Transverse colon (tissue), 3 donors: ENCODE measurements around the gene MC1R.

Experiments
- CTCF ChIP-seq, 5 experiments: fragments of 200-600 bp in 3 of 5; fragments of 450-650 bp in 2 of 5; sonication (generic) in 3 of 5; IDR thresholded peaks; 1 replicate in 2 of 5; 2 replicates in 3 of 5; pipeline ENCODE4 v1.5.1; 2016 to 2017; ENCODE audit warnings: antibody characterized with exemption in 5 of 5, inconsistent platforms in 3 of 5, mild to moderate bottlenecking in 2 of 5, moderate library complexity in 1 of 5
- POLR2A ChIP-seq: fragments of 450-650 bp; IDR thresholded peaks from one replicate; pipeline ENCODE4 v1.6.1; 2016; ENCODE audit warnings: antibody characterized with exemption, mild to moderate bottlenecking, moderate library complexity

DNA sequence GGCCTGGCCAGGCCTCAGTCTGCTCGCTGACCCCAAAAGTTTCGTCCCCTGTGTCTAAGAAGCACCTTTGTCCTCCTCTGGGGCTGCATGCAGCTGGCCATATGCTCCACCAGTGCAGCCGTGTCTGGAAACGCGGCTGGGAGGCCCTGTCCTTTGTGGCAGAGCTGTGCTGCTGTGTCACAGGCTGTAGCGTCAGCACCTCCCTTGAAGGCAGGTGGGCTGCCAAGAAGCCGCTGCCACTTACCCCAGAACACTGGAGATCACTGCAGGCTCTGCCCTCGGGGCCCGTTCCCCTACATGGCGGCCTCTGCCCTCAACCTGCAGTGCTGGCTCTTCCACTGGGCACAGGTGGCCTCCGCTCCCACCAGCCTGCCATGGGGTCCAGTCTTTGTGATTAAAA, 15.7 kb upstream of the MC1R start:
- TF ChIP-seq POLR2A (no peak), CTCF (IDR thresholded peaks at IDR 0.05) (no peak)
